K562 (cell line): ENCODE data around the gene LRRC25. TPM values are rescaled to one million over a fixed set of nuclear protein-coding genes. Genes with fewer than 3 reads are reported as not detected.
A peak's percentile ranks its signal among the peaks of the same experiment; 100 is the strongest.

Source experiments
- ATAC-seq: fragments of 200-7000 bp; cut with Tn5 transposase; 3 replicates; pipeline ENCODE4 v1.9.1; 2020; ENCODE audit warnings: moderate library complexity
- BruUV-seq: library from RNA; stranded (reverse); fragments of 400-500 nt; replicated peaks from 2 replicates; lab custom pipeline; 2021; lab: Mats Ljungman, UMichigan
- CTCF ChIA-PET: fragments of 300-600 bp; formaldehyde crosslinking; extraction: SDS; loops from one replicate; lab custom pipeline; 2021; ENCODE audit warnings: low intra/inter-chr PET ratio; lab: Yijun Ruan, JAX
- POLR2A ChIA-PET: fragments of 300-600, 350-650 bp; sonication (Branson Sonifier 250); formaldehyde crosslinking; extraction: SDS; loops from one replicate; lab custom pipeline; 2021; ENCODE audit warnings: antibody characterized with exemption, inconsistent platforms; lab: Yijun Ruan, JAX
- DNase-seq, 4 experiments: peaks; one replicate each; pipeline versions ENCODE4 v3.0.0 to v3.0.0-alpha.2; 2011 to 2018; ENCODE audit warnings: low spot score in 3 of 4, mixed read lengths in 3 of 4; ENCODE audit errors: extremely low read depth in 1 of 4
- FAIRE-seq: peaks from 2 replicates; lab custom pipeline; 2011; peaks lifted over from hg19 to GRCh38; lab: Jason Lieb, UNC
- H2AFZ ChIP-seq: 2 replicates; pipeline ENCODE4 v1.6.0; 2011; ENCODE audit warnings: low read depth, low read length, control low read depth, inconsistent platforms
- H3K27ac ChIP-seq: fragments of 200-600 bp; 3 replicates; pipeline ENCODE4 v1.8.0; 2011; ENCODE audit warnings: low read depth, mild to moderate bottlenecking, control low read depth, inconsistent platforms, low read length, moderate library complexity, mixed read lengths; ENCODE audit errors: extremely low read depth
- H3K27me3 ChIP-seq, 2 experiments: fragments of 300-600 bp in 1 of 2; 2 replicates in 1 of 2; 3 replicates in 1 of 2; pipeline versions ENCODE4 v1.6.0 to v1.8.0; 2011; ENCODE audit warnings: inconsistent platforms in 2 of 2, low read length in 2 of 2, mild to moderate bottlenecking in 1 of 2, mixed read lengths in 1 of 2, moderate library complexity in 1 of 2; ENCODE audit not compliant: control insufficient read depth in 2 of 2, insufficient read depth in 2 of 2
- H3K36me3 ChIP-seq: fragments of 300-600 bp; 3 replicates; pipeline ENCODE4 v1.8.0; 2011; ENCODE audit warnings: mild to moderate bottlenecking, low read length, inconsistent platforms; ENCODE audit not compliant: control insufficient read depth, insufficient read depth
- H3K4me1 ChIP-seq, 2 experiments: fragments of 200-600 bp in 1 of 2; replicated peaks in 1 of 2; 2 replicates in 1 of 2; 3 replicates in 1 of 2; pipeline versions ENCODE4 v1.5.1 to v1.8.0; 2011; ENCODE audit warnings: inconsistent platforms in 2 of 2, low read length in 2 of 2, mild to moderate bottlenecking in 1 of 2, mixed read lengths in 1 of 2, moderate library complexity in 1 of 2; ENCODE audit not compliant: control insufficient read depth in 2 of 2, insufficient read depth in 2 of 2
- H3K4me2 ChIP-seq: 2 replicates; pipeline ENCODE4 v1.6.1; 2011; ENCODE audit warnings: low read length, control low read depth, inconsistent platforms, mixed read lengths; ENCODE audit not compliant: insufficient read depth
- H3K4me3 ChIP-seq: fragments of 200-600 bp; sonication (generic), shearing (Covaris generic); 2 replicates; pipeline ENCODE4 v1.5.1; 2016; ENCODE audit warnings: control low read depth, inconsistent platforms
- H3K79me2 ChIP-seq: fragments of 200-600 bp; 3 replicates; pipeline ENCODE4 v1.8.0; 2011; ENCODE audit warnings: low read length, inconsistent platforms; ENCODE audit not compliant: control insufficient read depth, insufficient read depth
- H3K9ac ChIP-seq, 2 experiments: 2 replicates each; pipeline versions ENCODE4 v1.6.0 to v1.6.1; 2011; ENCODE audit warnings: low read depth in 2 of 2, low read length in 2 of 2, control low read depth in 1 of 2, inconsistent platforms in 1 of 2, mild to moderate bottlenecking in 1 of 2, mixed read lengths in 1 of 2; ENCODE audit not compliant: insufficient read depth in 1 of 2
- H3K9me1 ChIP-seq: one replicate; pipeline ENCODE4 v1.6.0; 2011; ENCODE audit warnings: inconsistent platforms, mild to moderate bottlenecking, low read length, moderate library complexity; ENCODE audit not compliant: control insufficient read depth, insufficient read depth
- H3K9me3 ChIP-seq: replicated peaks from 2 replicates; pipeline ENCODE4 v1.5.1; 2011; ENCODE audit warnings: low read depth, low read length, inconsistent platforms; ENCODE audit not compliant: control insufficient read depth, insufficient read depth
- H4K20me1 ChIP-seq: replicated peaks from 2 replicates; pipeline ENCODE4 v1.6.1; 2011; ENCODE audit warnings: low read length, inconsistent platforms, mixed read lengths; ENCODE audit not compliant: control insufficient read depth, insufficient read depth
- CBFB ChIP-seq: sonication (generic); formaldehyde crosslinking; IDR thresholded peaks from 2 replicates; pipeline ENCODE4 v1.4.0; 2020; ENCODE audit warnings: mild to moderate bottlenecking, missing genetic modification reagents
- HCFC1 ChIP-seq: IDR thresholded peaks from 2 replicates; pipeline ENCODE4 v1.6.1; 2012; ENCODE audit warnings: low read depth, low read length, improper control_type of control experiment
- L3MBTL2 ChIP-seq: fragments of 450-650 bp; IDR thresholded peaks from 2 replicates; pipeline ENCODE4 v1.6.1; 2016; ENCODE audit warnings: mild to moderate bottlenecking, moderate library complexity
- POLR2G ChIP-seq: fragments of 200-400 bp; formaldehyde crosslinking; IDR thresholded peaks from 2 replicates; pipeline ENCODE4 v1.6.1; 2017; ENCODE audit warnings: low read depth, mild to moderate bottlenecking, antibody characterized with exemption, low read length, moderate library complexity
- ZFX ChIP-seq: sonication (generic); formaldehyde crosslinking; IDR thresholded peaks from 2 replicates; pipeline ENCODE4 v1.8.0; 2022; ENCODE audit warnings: mild to moderate bottlenecking, missing genetic modification reagents, moderate library complexity
- ZNF395 ChIP-seq: fragments of 200-800 bp; sonication (Bioruptor generic); IDR thresholded peaks from 2 replicates; pipeline ENCODE4 v1.6.1; 2017; ENCODE audit warnings: missing genetic modification characterization, missing compliant biosample characterization
- ZNF551 ChIP-seq: fragments of 250-450 bp; sonication (Bioruptor Pico); IDR thresholded peaks from 2 replicates; pipeline ENCODE4 v1.5.0; 2021; ENCODE audit warnings: mild to moderate bottlenecking, moderate library complexity
- WGBS: fragments of 100-300 bp; shearing (Covaris generic); methylation state at CpG from one replicate; pipeline ENCODE4 v1.1.6; 2016; ENCODE audit warnings: low coverage, mixed read lengths; ENCODE audit not compliant: insufficient coverage; ENCODE audit errors: missing lambda C conversion rate; 5-methylcytosine and 5-hydroxymethylcytosine counted together
- in situ Hi-C: fragments of 300-500 bp; cut with MboI; formaldehyde crosslinking; loops from 4 replicates; pipeline ENCODE4 v1.15.0; 2018; ENCODE audit warnings: inconsistent platforms, mixed read lengths
- intact Hi-C: fragments of 100-400 bp; cut with micrococcal nuclease; formaldehyde crosslinking; loops from 2 replicates; pipeline ENCODE4 v1.14.2; 2022
- polyA plus RNA-seq, 8 experiments: library from polyadenylated mRNA; depleted of rRNA in 4 of 8; stranded (reverse) in 5 of 8; unstranded in 3 of 8; fragments of >200 nt; fragmentation: Nextera tagmentation in 2 of 8; fragmentation: Illumina TruSeq in 1 of 8; extraction: Ambion mirVana in 2 of 8; extraction: Trizol in 1 of 8; gene quantifications; 2 replicates each; pipeline versions ENCODE4 v1.2.1 to v1.2.3, GENCODE V29; 2011 to 2014; ENCODE audit warnings: inconsistent platforms in 1 of 8, missing spikeins in 1 of 8
- total RNA-seq, 7 experiments: library from RNA; depleted of rRNA in 6 of 7; stranded (reverse); fragments of >200 nt in 6 of 7; fragmentation: Illumina TruSeq in 2 of 7; extraction: Trizol in 2 of 7; gene quantifications; 2 replicates each; pipeline versions ENCODE4 v1.2.1 to v1.2.3, GENCODE V29; 2011 to 2021; ENCODE audit warnings: low replicate concordance in 1 of 7

Gene LRRC25
- total and polyA plus RNA-seq, 9 of the 15 experiments (the other 6 are each of a cell fraction or from before 2014, with no cell fraction given) = 0.07 to 0.36 (median 0.10) TPM; not detected in 3

GRCh38 chr19:18428787-18429674, 31.6 kb upstream of the LRRC25 start (continued):
- TF ChIP-seq ZNF395 (CRISPR knock-in tag) (0 out of 2 replicates have a peak, but pooled peaks have one; percentile 47), HCFC1 (no peak), ZNF551 (CRISPR knock-in tag) (no peak)

GRCh38 chr19:18428173-18428786, 30.9 kb upstream of the LRRC25 start:
- Histone ChIP-seq H3K4me3 (no peak overlapping the region), H3K9me3 (no peaks in the 10 kb centered on the region), H3K4me2 (peak overlapping the region; percentile 65; the same call in 1 of the 2 replicates), H3K27ac (no peak overlapping the region; the same call in 2 of the 3 replicates), H3K27me3 (no peaks in the 10 kb centered on the region), H3K9ac (peak overlapping the region in 1 of 2 experiments; percentile 31; a peak in 1 of 4 replicates), H2AFZ (no peak overlapping the region), H4K20me1 (peaks cover 13% of the 10 kb centered on the region), H3K4me1 (peaks cover 44 to 100% of the 10 kb centered on the region in 2 experiments), H3K79me2 (peaks cover 72% of the 10 kb centered on the region), H3K9me1 (no peaks in the 10 kb centered on the region), H3K36me3 (peaks cover 70% of the 10 kb centered on the region)
- ATAC-seq (no peak), FAIRE-seq (no peak), DNase-seq (no peak)
- ChIA-PET CTCF (no interaction called here), POLR2A (interaction anchor here (0.5 to 1.2 kb wide), 8 partner anchors 9 to 284 kb away, joined by 3 to 7 read pairs (median 4); partner anchors contain the start of gene SSBP4)
- TF ChIP-seq ZFX (no peak), CBFB (CRISPR knock-in tag) (no peak), POLR2G (peak; percentile 10; the same call in 1 of the 2 replicates), L3MBTL2 (no peak)
- intact Hi-C loops = no loop called here
- WGBS = 64% methylated on average over 8 of the region's 17 CpGs
- BruUV-seq = no TSS peak
- in situ Hi-C loops = no loop called here
